ENCODE results near the gene PRDM5. TPM values are rescaled to one million over a fixed set of nuclear protein-coding genes. Genes with fewer than 3 reads are reported as not detected.

The PRDM5 gene
- total RNA-seq, 1 donor from 2014 or later = 48.9 TPM

GRCh38 chr4:120704538-120704937, 218.0 kb downstream of the PRDM5 start:
- DNase-seq (ENCODE audit: low spot score) = no peak

GRCh38 chr4:120703908-120704307, 218.6 kb downstream of the PRDM5 start:
- DNase-seq (ENCODE audit: low spot score) = no peak

- no peak for DNase-seq (ENCODE audit: low spot score)
Measured at GRCh38 chr4:120699354-120699753, 223.2 kb downstream of the PRDM5 start.

- DNase-seq (ENCODE audit: low spot score) = peak; percentile 68
Measured at GRCh38 chr4:120694973-120695372, 227.6 kb downstream of the PRDM5 start.

- DNase-seq (ENCODE audit: low spot score) = peak; percentile 22
Measured at GRCh38 chr4:120693816-120694215, 228.7 kb downstream of the PRDM5 start.

GRCh38 chr4:120692964-120693363, 229.6 kb downstream of the PRDM5 start:
- peak; percentile 81 for DNase-seq (ENCODE audit: low spot score)

- DNase-seq (ENCODE audit: low spot score) = peak; percentile 32
Measured at GRCh38 chr4:120691536-120691935, 231.0 kb downstream of the PRDM5 start.

- no peak for DNase-seq (ENCODE audit: low spot score)
Measured at GRCh38 chr4:120691106-120691505, 231.4 kb downstream of the PRDM5 start.

- DNase-seq (ENCODE audit: low spot score) = no peak
Measured at GRCh38 chr4:120688791-120689190, 233.7 kb downstream of the PRDM5 start.

GRCh38 chr4:120685756-120686278, 236.7 kb downstream of the PRDM5 start:
- DNase-seq (ENCODE audit: low spot score) = no peak

GRCh38 chr4:120683897-120684540, 238.5 kb downstream of the PRDM5 start:
- no peak for DNase-seq (ENCODE audit: low spot score)

- no peak for DNase-seq (ENCODE audit: low spot score)
Measured at GRCh38 chr4:120682981-120683380, 239.5 kb downstream of the PRDM5 start.

GRCh38 chr4:120680647-120681228, 241.8 kb downstream of the PRDM5 start:
- no peak for DNase-seq (ENCODE audit: low spot score)

- no peak for DNase-seq (ENCODE audit: low spot score)
Measured at GRCh38 chr4:120673696-120674095, 248.8 kb downstream of the PRDM5 start.

GRCh38 chr4:120672558-120673147, 249.9 kb downstream of the PRDM5 start:
- no peak for DNase-seq (ENCODE audit: low spot score)

GRCh38 chr4:120672076-120672475, 250.4 kb downstream of the PRDM5 start:
- DNase-seq (ENCODE audit: low spot score) = no peak

GRCh38 chr4:120671538-120671937, 251.0 kb downstream of the PRDM5 start:
- DNase-seq (ENCODE audit: low spot score) = no peak

GRCh38 chr4:120667102-120667501, 255.4 kb downstream of the PRDM5 start:
- DNase-seq (ENCODE audit: low spot score) = no peak

- DNase-seq (ENCODE audit: low spot score) = no peak
Measured at GRCh38 chr4:120664851-120665250, 257.7 kb downstream of the PRDM5 start.

GRCh38 chr4:120659616-120660170, 262.8 kb downstream of the PRDM5 start:
- DNase-seq (ENCODE audit: low spot score) = peak; percentile 83

GRCh38 chr4:120658772-120659171, 263.8 kb downstream of the PRDM5 start:
- DNase-seq (ENCODE audit: low spot score) = no peak

- DNase-seq (ENCODE audit: low spot score) = no peak
Measured at GRCh38 chr4:120653804-120654573, 268.5 kb downstream of the PRDM5 start.
